Stomach (tissue), 9 donors: ENCODE results near the gene CD72. TPM values are rescaled to one million over a fixed set of nuclear protein-coding genes. Genes with fewer than 3 reads are reported as not detected.

ENCODE experiments used
- DNase-seq, 2 donors: peaks; one replicate each; pipeline versions ENCODE4 v3.0.0 to v3.0.0-alpha.2; 2013 to 2019
- H3K27ac ChIP-seq, 5 donors: fragments of 200-600 bp in 4 of 5; sonication (generic) in 4 of 5; one replicate each; pipeline ENCODE4 v1.5.1; 2013 to 2019; ENCODE audit warnings: mild to moderate bottlenecking in 1 of 5, moderate library complexity in 1 of 5
- H3K27me3 ChIP-seq, 3 donors: fragments of 200-600 bp; sonication (generic); one replicate each; pipeline ENCODE4 v1.5.1; 2017 to 2019; ENCODE audit warnings: mixed run types in 1 of 3
- H3K36me3 ChIP-seq, 4 donors: fragments of 200-600 bp; sonication (generic); 1 replicate in 3 of 4; 2 replicates in 1 of 4; pipeline ENCODE4 v1.5.1; 2016 to 2019
- H3K4me1 ChIP-seq, 4 donors: fragments of 200-600 bp; sonication (generic); one replicate each; pipeline ENCODE4 v1.5.1; 2016 to 2019
- H3K4me3 ChIP-seq, 4 donors: fragments of 200-600 bp; sonication (generic) in 3 of 4; one replicate each; pipeline ENCODE4 v1.5.1; 2016 to 2019; ENCODE audit warnings: mild to moderate bottlenecking in 1 of 4
- H3K9me3 ChIP-seq, 4 donors: fragments of 200-600 bp; sonication (generic); one replicate each; pipeline ENCODE4 v1.5.1; 2016 to 2019
- CTCF ChIP-seq, 7 experiments: fragments of 450-650 bp in 4 of 7; fragments of 200-600 bp in 3 of 7; sonication (generic) in 3 of 7; IDR thresholded peaks; one replicate each; pipeline ENCODE4 v1.5.1; 2016 to 2019; ENCODE audit warnings: antibody characterized with exemption in 7 of 7, control low read depth in 2 of 7, mild to moderate bottlenecking in 1 of 7
- EP300 ChIP-seq: sonication (generic); formaldehyde crosslinking; IDR thresholded peaks from one replicate; pipeline ENCODE4 v1.6.1; 2017; ENCODE audit warnings: antibody characterized with exemption
- POLR2A ChIP-seq, 4 donors: fragments of 450-650 bp; IDR thresholded peaks; one replicate each; pipeline ENCODE4 v1.6.1; 2016; ENCODE audit warnings: antibody characterized with exemption in 4 of 4, control low read depth in 2 of 4, mild to moderate bottlenecking in 1 of 4, moderate library complexity in 1 of 4
- POLR2AphosphoS5 ChIP-seq, 3 donors: sonication (generic); formaldehyde crosslinking; IDR thresholded peaks; one replicate each; pipeline ENCODE4 v1.6.1; 2016; ENCODE audit warnings: antibody characterized with exemption in 3 of 3
- WGBS, 5 donors: extraction: QIAGEN DNeasy Blood & Tissue Kit in 3 of 5; methylation state at CpG; one replicate each; pipeline versions ENCODE4 v1.1.5 to v1.1.7; 2013 to 2018; 5-methylcytosine and 5-hydroxymethylcytosine counted together
- intact Hi-C: fragments of 100-400 bp; cut with DNase I; formaldehyde crosslinking; loops from one replicate; pipeline ENCODE4 v1.15.1; 2023; ENCODE audit warnings: low total_unique reads
- polyA plus RNA-seq, 3 donors: library from polyadenylated mRNA; stranded (reverse); fragments of 200-250 nt; gene quantifications; one replicate each; pipeline ENCODE4 v1.2.3, GENCODE V29; 2013
- total RNA-seq, 5 donors: library from RNA; depleted of rRNA; stranded (reverse); fragments of >200 nt; gene quantifications; one replicate each; pipeline versions ENCODE4 v1.1.0 to v1.2.3, GENCODE V29; 2014 to 2016
- donor health status: healthy with polysubstance abuse.
- donor health status: Bipolar disorder and iron deficiency.
- donor health status: healthy.

The CD72 gene
- total and polyA plus RNA-seq, 8 donors: 0.61 to 18.7 (median 2.8) TPM; not detected in 3

DNA sequence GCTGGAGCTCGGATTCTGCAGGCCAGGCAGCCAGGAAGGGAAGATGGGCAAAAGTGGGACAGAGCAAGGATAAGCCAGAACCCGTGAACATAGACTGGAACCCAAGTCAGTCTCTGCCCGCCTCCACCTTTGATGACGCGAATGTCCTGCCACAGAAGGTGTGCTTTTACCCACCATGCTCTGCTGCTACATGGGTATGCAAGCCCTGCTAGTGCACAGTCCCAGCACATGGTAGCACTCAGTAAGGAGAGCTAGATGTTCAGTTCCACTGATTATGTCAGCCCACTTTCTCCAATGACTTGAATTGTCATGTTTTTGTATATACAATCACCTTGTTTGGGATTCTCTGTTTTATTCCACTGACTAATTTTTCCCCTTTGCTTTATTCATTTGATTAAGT lies 11.4 kb upstream of the CD72 start:
- no peaks in the 10 kb centered on the region for H3K27me3 ChIP-seq
- H3K36me3 ChIP-seq: no peaks in the 10 kb centered on the region
- intact Hi-C loops: loop anchor here (10.0 kb wide), 1 partner anchor 65 kb away; a partner anchor contains a TSS
- 84 to 91% (median 88%) methylated on average over 5 of the region's 5 CpGs for WGBS, 5 donors
- no peak for DNase-seq
- no peaks in the 10 kb centered on the region for H3K4me1 ChIP-seq
- H3K4me3 ChIP-seq: no peak overlapping the region
- H3K9me3 ChIP-seq: no peaks in the 10 kb centered on the region
- no peak for TF ChIP-seq POLR2AphosphoS5 (IDR thresholded peaks at IDR 0.05)
- no peak for TF ChIP-seq EP300
- TF ChIP-seq POLR2A (IDR thresholded peaks at IDR 0.05): no peak
- no peak for TF ChIP-seq CTCF (IDR thresholded peaks at IDR 0.05)
- no peak overlapping the region for H3K27ac ChIP-seq

DNA sequence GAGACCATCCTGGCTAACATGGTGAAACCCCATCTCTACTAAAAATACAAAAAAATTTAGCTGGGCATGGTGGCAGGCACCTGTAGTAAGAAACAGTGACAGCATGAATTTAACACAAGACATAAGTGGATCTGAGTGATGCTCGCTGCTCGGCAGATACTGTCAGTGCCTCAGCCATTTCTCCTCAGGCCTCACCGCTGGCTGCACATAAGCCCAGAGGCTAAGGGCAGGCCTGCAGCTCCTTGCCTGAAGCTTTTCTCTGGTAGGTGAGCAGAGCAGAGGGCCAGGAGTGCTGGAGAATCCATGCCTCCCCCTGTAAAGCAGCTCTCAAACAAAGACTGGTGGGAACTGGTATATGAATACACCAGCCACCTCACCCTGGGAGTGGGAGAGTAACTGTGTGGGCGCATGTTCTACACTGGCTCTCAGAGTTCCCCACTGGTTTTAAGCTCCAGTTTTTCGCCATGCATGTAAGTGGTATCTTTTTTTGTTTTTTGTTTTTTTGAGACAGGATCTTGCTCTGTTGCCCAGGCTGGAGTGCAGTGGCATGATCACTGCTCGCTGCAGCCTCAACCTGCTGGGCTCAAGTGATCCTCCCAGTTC lies 10.3 kb upstream of the CD72 start:
- H3K36me3 ChIP-seq: no peaks in the 10 kb centered on the region
- no peak overlapping the region for H3K27ac ChIP-seq
- no peaks in the 10 kb centered on the region for H3K27me3 ChIP-seq
- no peaks in the 10 kb centered on the region for H3K4me1 ChIP-seq
- DNase-seq: no peak
- TF ChIP-seq POLR2AphosphoS5 (IDR thresholded peaks at IDR 0.05) (no peak), CTCF (IDR thresholded peaks at IDR 0.05) (no peak), EP300 (no peak), POLR2A (IDR thresholded peaks at IDR 0.05) (no peak)
- WGBS, 5 donors: 94 to 100% (median 95%) methylated on average over 6 of the region's 6 CpGs
- intact Hi-C loops: loop anchor here (10.0 kb wide), 1 partner anchor 64 kb away; a partner anchor contains a TSS
- no peak overlapping the region for H3K4me3 ChIP-seq
- no peaks in the 10 kb centered on the region for H3K9me3 ChIP-seq

GRCh38 chr9:35627575-35627974 lies 9.4 kb upstream of the CD72 start:
- Histone ChIP-seq H3K9me3 (no peaks in the 10 kb centered on the region), H3K27me3 (no peaks in the 10 kb centered on the region), H3K27ac (no peak overlapping the region), H3K4me3 (no peak overlapping the region), H3K36me3 (no peaks in the 10 kb centered on the region), H3K4me1 (no peaks in the 10 kb centered on the region)
- DNase-seq: no peak
- WGBS, 5 donors: 79 to 95% (median 85%) methylated on average over 2 of the region's 2 CpGs
- TF ChIP-seq POLR2AphosphoS5 (IDR thresholded peaks at IDR 0.05) (no peak), POLR2A (IDR thresholded peaks at IDR 0.05) (no peak), EP300 (no peak), CTCF (IDR thresholded peaks at IDR 0.05) (no peak)
- intact Hi-C loops: loop anchor here (10.0 kb wide), 1 partner anchor 63 kb away; a partner anchor contains a TSS

- no peak overlapping the region for H3K4me3 ChIP-seq
- 50 to 77% (median 67%) methylated on average over 2 of the region's 2 CpGs for WGBS, 5 donors
- H3K27me3 ChIP-seq: peaks cover 0 to 26% (median 0%) of the 10 kb centered on the region in 3 donors
- no peaks in the 10 kb centered on the region for H3K36me3 ChIP-seq
- TF ChIP-seq EP300 (no peak), POLR2A (IDR thresholded peaks at IDR 0.05) (no peak), CTCF (IDR thresholded peaks at IDR 0.05) (no peak), POLR2AphosphoS5 (IDR thresholded peaks at IDR 0.05) (no peak)
- H3K4me1 ChIP-seq: peaks cover 0 to 27% (median 17%) of the 10 kb centered on the region in 4 donors
- DNase-seq: no peak
- intact Hi-C loops: loop anchor here (10.0 kb wide), 1 partner anchor 55 kb away; a partner anchor contains a TSS
- no peak overlapping the region for H3K27ac ChIP-seq
- H3K9me3 ChIP-seq: no peaks in the 10 kb centered on the region
Measured at GRCh38 chr9:35619800-35620158, 1.6 kb upstream of the CD72 start.
